HAP-1 (cell line): ENCODE results near the gene ANKRD27.

ENCODE experiments used
- DNase-seq, 2 experiments: peaks; one replicate each; pipeline ENCODE4 v3.0.0-alpha.2; 2016 to 2020; ENCODE audit warnings: low spot score in 2 of 2
- H3K27me3 ChIP-seq: fragments of 250-450 bp; sonication (Bioruptor Pico); 2 replicates; pipeline ENCODE4 v1.5.1; 2020; ENCODE audit warnings: low read depth, mild to moderate bottlenecking, moderate library complexity
- H3K36me3 ChIP-seq: fragments of 250-450 bp; sonication (Bioruptor Pico); replicated peaks from 2 replicates; pipeline ENCODE4 v1.5.1; 2020; ENCODE audit warnings: mild to moderate bottlenecking
- H3K4me1 ChIP-seq: fragments of 250-450 bp; sonication (Bioruptor Pico); 2 replicates; pipeline ENCODE4 v1.5.1; 2020; ENCODE audit warnings: mild to moderate bottlenecking
- H3K4me3 ChIP-seq: fragments of 250-450 bp; sonication (Bioruptor Pico); 2 replicates; pipeline ENCODE4 v1.5.1; 2020; ENCODE audit warnings: mild to moderate bottlenecking, moderate library complexity
- H3K9me3 ChIP-seq: fragments of 250-450 bp; sonication (Bioruptor Pico); 2 replicates; pipeline ENCODE4 v1.5.1; 2020; ENCODE audit warnings: mild to moderate bottlenecking, moderate library complexity
- in situ Hi-C: fragments of 300-500 bp; cut with MboI; formaldehyde crosslinking; loops from 3 replicates; pipeline ENCODE4 v1.14.3; 2020; ENCODE audit warnings: low sequenced_read_pairs, inconsistent platforms, mixed read lengths

Gene ANKRD27

DNA sequence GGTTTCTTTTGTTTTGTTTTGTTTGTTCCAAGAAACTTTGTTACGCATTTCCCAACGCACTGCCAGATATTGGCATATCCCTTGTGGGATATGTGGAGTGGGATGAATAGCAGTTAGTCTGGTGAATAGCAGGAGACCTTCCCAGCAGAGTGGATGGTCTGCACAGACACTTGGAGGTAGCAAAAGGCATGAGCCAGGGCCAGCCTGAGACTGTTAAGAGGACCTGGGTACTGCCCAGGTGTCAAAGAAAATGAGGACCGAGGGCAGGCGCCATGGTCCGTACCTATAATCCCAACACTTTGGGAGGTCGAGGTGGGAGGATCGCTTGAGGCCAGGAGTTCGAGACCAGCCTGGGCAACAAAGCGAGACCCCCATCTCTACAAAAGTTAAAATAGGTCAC lies 107.5 kb downstream of the ANKRD27 start:
- Histone ChIP-seq H3K4me3 (no peak overlapping the region), H3K27me3 (no peaks in the 10 kb centered on the region), H3K9me3 (no peaks in the 10 kb centered on the region), H3K4me1 (no peaks in the 10 kb centered on the region), H3K36me3 (no peaks in the 10 kb centered on the region)
- DNase-seq: no peak
- in situ Hi-C loops: loop anchor here (5.0 to 25.0 kb wide), 2 partner anchors 280 to 1880 kb away; no protein-coding TSS in a partner anchor

DNA sequence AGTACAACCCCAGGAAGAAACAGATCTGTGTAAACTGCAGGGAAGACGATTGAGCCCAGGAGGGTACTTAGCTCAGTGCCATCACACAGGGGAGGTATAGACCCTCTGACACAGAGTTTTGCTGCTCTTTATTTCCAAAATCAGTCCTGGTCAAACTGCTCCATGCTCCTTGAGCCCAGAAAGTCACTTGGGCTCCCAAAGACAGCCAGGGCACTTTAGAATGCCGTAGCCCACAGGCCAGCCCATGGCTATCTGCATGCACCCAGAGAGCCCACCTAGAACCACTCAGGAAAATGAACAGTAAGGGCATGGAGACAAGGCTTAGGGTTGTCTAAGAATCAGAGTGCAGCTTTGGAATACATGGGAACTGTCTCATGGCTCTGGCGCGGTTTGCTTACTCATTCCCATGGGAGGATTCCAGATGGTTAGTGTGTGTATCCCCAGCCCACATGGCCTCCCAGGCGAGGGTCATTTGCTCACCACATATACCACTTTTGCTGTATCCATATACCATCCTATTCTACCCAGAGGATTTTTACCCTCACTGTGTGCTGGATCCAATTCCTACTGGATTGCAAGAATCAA lies 108.6 kb downstream of the ANKRD27 start:
- Histone ChIP-seq H3K4me1 (no peaks in the 10 kb centered on the region), H3K9me3 (no peaks in the 10 kb centered on the region), H3K36me3 (no peaks in the 10 kb centered on the region), H3K4me3 (no peak overlapping the region), H3K27me3 (no peaks in the 10 kb centered on the region)
- in situ Hi-C loops: loop anchor here (5.0 to 25.0 kb wide), 2 partner anchors 279 to 1879 kb away; no protein-coding TSS in a partner anchor
- DNase-seq: no peak

GRCh38 chr19:32563761-32564160 lies 111.2 kb downstream of the ANKRD27 start:
- in situ Hi-C loops: loop anchor here (25.0 kb wide), 1 partner anchor 1876 kb away; no protein-coding TSS in a partner anchor
- Histone ChIP-seq H3K4me3 (no peak overlapping the region), H3K9me3 (no peaks in the 10 kb centered on the region), H3K4me1 (no peaks in the 10 kb centered on the region), H3K27me3 (no peaks in the 10 kb centered on the region), H3K36me3 (no peaks in the 10 kb centered on the region)
- DNase-seq: no peak

DNA sequence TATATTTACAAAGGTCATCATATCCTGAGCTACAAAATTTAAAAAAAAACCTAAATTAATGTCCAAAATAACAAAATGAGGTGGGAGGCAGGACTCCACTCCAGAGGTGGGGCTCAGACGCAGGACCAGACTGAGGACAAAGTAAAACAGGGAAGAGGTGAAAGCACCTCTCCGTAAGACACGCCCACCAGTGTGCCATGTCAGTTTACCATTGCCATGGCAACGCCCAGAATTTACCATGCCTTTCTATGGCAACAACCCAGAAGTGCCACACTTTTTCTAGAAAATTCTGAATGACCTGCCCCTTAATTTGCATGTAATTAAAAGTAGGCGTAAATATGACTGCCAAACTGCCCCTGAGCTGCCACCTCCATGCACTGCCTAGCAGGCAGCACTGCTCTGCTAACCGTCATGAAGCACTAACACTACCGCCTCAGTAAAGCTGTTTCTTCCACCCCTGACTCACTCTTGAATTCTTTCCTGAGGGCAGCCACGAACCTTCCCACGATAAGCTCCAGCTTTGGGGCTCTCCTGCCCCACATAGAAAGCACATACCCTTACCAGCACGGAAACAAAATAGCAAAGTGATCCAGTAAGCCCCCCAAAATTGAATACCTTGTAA lies 116.3 kb downstream of the ANKRD27 start:
- H3K9me3 ChIP-seq: no peaks in the 10 kb centered on the region
- in situ Hi-C loops: loop anchor here (25.0 kb wide), 1 partner anchor 1871 kb away; no protein-coding TSS in a partner anchor
- no peak overlapping the region for H3K4me3 ChIP-seq
- no peaks in the 10 kb centered on the region for H3K36me3 ChIP-seq
- no peaks in the 10 kb centered on the region for H3K4me1 ChIP-seq
- DNase-seq: peak in 1 of 2 experiments; percentile 36
- no peaks in the 10 kb centered on the region for H3K27me3 ChIP-seq

GRCh38 chr19:32555786-32556185 lies 119.2 kb downstream of the ANKRD27 start:
- in situ Hi-C loops: loop anchor here (25.0 kb wide), 1 partner anchor 1868 kb away; no protein-coding TSS in a partner anchor
- Histone ChIP-seq H3K9me3 (no peaks in the 10 kb centered on the region), H3K4me1 (no peaks in the 10 kb centered on the region), H3K27me3 (no peaks in the 10 kb centered on the region), H3K36me3 (no peaks in the 10 kb centered on the region), H3K4me3 (no peak overlapping the region)
- DNase-seq: no peak

GRCh38 chr19:32550666-32551065 lies 124.3 kb downstream of the ANKRD27 start:
- DNase-seq: no peak
- in situ Hi-C loops: loop anchor here (25.0 kb wide), 1 partner anchor 1863 kb away; no protein-coding TSS in a partner anchor
- H3K9me3 ChIP-seq: no peaks in the 10 kb centered on the region

More at GRCh38 chr19:32550666-32551065, 124.3 kb downstream of the ANKRD27 start:
- Histone ChIP-seq H3K4me3 (no peak overlapping the region), H3K36me3 (no peaks in the 10 kb centered on the region), H3K27me3 (no peaks in the 10 kb centered on the region), H3K4me1 (no peaks in the 10 kb centered on the region)
